ENCODE data around the gene ATP2A1.
"Not testable (repeated sequence)": the region's sequence is repeated elsewhere in the genome, so short reads cannot be mapped to it uniquely, and the experiment has no call there.

ATP2A1 gene

DNA sequence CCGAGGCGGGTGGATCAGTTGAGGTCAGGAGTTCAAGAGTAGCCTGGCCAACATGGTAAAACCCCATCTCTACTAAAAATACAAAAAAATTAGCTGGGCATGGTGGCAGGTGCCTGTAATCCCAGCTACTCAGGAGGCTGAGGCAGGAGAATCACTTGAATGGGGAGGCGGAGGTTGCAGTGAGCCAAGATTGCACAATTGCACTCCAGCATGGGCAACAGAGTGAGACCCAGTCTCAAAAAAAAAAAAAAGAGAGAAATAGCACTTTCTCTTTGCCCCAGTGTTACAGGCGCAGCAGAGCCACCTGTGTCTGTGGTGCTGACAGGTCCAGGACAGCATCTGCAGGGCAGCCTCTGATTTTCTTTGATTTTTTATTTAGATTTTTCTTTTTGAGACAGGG is 3.3 kb downstream of the ATP2A1 start:
- DNase-seq (ENCODE audit: low spot score) = not testable (repeated sequence)

GRCh38 chr16:28882551-28883160 is 4.4 kb downstream of the ATP2A1 start:
- no peak for DNase-seq (ENCODE audit: low spot score)

DNA sequence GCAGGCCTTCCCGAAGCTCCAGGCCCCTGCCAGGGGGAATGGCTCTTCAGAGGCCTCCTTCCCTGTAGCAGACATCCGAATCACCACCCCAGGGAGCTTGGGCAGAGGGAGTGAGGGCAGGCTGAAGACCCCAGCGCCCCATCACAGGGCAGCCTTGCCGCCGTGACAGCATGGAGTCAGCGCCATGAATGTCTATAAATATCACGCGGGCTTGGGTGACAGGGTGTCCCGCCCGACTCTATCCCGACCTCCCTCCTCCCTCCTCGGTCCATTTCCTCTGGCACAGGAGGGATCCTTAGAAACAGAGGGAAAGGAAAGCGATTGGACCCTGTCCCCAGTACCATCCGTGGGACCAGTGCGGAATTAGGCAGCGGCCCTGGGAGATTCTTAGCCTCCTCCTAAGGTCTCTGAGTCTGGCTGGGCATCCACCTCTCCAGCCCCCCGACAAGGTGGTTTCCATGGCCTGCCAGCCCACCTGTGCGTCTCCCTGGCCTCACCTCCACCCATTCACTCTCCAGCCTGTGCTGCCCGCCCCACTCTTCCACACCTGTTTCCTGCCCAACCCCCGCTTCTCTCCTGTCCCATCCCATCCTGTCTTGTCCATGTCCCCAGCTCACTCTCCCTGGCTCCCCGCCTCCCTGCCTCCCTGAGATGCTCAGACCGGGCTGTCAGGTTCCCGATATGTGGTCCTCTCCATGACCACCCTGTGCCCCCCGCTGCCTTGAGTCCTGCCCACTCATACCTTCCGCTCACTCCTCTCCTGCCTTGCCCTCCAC is 5.1 kb downstream of the ATP2A1 start:
- DNase-seq (ENCODE audit: low spot score) = no peak

GRCh38 chr16:28884045-28884444 is 5.8 kb downstream of the ATP2A1 start:
- DNase-seq (ENCODE audit: low spot score) = no peak

- no peak for DNase-seq (ENCODE audit: low spot score)
Observed at GRCh38 chr16:28886945-28887344, 8.7 kb downstream of the ATP2A1 start.

GRCh38 chr16:28890355-28890754 is 12.1 kb downstream of the ATP2A1 start:
- DNase-seq (ENCODE audit: low spot score) = not testable (repeated sequence)

DNA sequence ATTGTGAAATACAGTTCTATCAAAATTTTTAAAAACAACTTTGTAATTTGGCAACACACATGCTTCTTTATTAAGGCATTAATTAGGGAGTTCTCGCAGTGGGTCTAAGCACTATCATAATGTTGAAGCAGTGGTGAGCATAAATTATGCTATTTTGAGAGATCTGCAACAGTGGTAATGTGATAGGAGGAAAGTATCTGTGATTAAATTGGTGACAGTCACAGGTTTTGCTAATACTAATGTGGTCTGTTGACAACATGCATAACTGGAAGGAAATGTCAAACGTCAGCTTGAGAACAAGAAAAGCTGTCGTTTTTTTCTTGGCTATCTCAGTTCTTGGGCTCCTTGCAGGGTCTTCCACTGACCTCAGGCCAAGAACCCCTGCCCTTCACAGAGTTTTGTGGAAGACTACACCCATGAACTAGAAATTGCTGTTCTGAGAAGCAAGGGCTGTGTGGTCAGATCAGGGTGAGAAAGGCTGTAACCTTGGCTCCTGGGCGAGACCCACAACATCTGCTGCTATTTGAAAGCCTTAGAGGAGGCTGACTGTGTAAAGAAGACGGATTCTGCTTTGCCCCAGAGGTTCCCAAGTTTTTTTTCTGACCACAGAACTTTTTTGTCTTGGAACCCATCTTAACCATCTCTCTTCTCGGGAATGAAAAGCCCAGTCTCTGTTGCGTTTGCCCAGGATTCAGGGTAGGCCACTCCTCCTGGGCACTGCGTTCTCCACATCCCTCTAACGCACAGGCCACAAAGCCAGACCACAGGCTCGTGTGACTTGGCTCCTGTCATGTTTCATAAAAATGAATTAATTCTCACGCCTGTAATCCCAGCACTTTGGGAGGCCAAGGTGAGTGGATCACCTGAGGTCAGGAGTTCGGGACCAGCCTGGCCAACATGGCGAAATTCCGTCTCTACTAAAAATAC is 13.9 kb downstream of the ATP2A1 start:
- no peak for DNase-seq (ENCODE audit: low spot score)

DNA sequence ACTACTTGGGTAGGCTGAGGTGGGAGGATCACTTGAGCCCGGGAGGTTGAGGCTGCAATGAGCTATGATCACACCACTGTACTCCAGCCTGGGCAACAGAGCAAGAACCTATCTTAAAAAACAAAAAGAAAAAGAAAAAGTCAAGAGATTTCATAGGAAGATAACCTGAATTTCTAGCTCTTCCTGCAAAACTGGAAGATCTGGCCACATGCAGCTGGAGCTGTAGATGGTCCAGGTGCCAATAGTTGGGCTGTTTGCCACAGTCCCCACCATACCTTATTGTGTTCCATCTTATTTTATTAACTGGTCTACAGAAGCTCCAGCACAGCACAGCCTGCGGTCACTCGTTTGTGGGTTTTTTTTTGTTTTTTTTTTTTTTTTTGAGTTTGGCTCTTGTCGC is 15.0 kb downstream of the ATP2A1 start:
- no peak for DNase-seq (ENCODE audit: low spot score)

- DNase-seq (ENCODE audit: low spot score) = no peak
Observed at GRCh38 chr16:28895609-28896008, 17.3 kb downstream of the ATP2A1 start.

DNA sequence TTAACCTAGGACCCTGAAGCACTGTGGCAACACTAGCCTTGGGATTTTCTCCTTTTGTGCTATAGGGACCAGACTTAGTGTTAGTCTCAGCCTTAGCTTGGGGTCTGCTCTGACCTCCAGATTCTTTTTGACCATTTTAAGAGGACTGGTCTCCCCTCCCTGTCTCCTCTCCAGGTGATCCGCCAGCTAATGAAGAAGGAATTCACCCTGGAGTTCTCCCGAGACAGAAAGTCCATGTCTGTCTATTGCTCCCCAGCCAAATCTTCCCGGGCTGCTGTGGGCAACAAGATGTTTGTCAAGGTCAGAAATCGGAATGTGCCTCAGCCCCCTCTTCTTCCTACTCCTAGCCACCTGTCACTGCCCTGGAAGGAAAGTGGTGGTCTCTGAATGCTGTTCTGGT is 19.5 kb downstream of the ATP2A1 start:
- DNase-seq (ENCODE audit: low spot score) = no peak

DNA sequence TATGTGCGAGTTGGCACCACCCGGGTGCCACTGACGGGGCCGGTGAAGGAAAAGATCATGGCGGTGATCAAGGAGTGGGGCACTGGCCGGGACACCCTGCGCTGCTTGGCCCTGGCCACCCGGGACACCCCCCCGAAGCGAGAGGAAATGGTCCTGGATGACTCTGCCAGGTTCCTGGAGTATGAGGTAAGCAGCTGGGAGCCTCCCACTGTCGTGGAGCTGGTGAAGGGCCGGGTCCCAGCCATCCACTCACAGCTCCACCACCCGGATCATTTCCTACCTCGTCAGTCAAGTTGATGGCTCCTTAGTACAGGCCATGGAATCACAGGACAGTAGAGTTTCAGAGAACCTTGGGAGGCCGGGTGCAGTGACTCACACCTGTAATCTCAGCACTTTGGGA is 20.0 kb downstream of the ATP2A1 start:
- no peak for DNase-seq (ENCODE audit: low spot score)

- no peak for DNase-seq (ENCODE audit: low spot score)
Observed at GRCh38 chr16:28898942-28899341, 20.7 kb downstream of the ATP2A1 start.

GRCh38 chr16:28899882-28900590 is 21.7 kb downstream of the ATP2A1 start:
- DNase-seq (ENCODE audit: low spot score) = no peak

- no peak for DNase-seq (ENCODE audit: low spot score)
Observed at GRCh38 chr16:28900601-28901000, 22.3 kb downstream of the ATP2A1 start.

DNA sequence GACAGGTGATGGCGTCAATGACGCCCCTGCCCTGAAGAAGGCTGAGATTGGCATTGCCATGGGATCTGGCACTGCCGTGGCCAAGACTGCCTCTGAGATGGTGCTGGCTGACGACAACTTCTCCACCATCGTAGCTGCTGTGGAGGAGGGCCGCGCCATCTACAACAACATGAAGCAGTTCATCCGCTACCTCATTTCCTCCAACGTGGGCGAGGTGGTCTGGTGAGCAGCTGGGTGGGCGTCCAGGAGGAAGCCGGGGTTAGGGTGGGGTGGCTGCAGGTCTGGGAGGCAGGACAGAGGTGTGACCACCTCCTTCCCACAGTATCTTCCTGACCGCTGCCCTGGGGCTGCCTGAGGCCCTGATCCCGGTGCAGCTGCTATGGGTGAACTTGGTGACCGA is 23.6 kb downstream of the ATP2A1 start:
- DNase-seq (ENCODE audit: low spot score) = no peak

GRCh38 chr16:28902909-28903308 is 24.6 kb downstream of the ATP2A1 start:
- DNase-seq (ENCODE audit: low spot score) = no peak

- DNase-seq (ENCODE audit: low spot score) = no peak
Observed at GRCh38 chr16:28903344-28904042, 25.2 kb downstream of the ATP2A1 start.

GRCh38 chr16:28904363-28904762 is 26.1 kb downstream of the ATP2A1 start:
- DNase-seq (ENCODE audit: low spot score) = no peak

DNA sequence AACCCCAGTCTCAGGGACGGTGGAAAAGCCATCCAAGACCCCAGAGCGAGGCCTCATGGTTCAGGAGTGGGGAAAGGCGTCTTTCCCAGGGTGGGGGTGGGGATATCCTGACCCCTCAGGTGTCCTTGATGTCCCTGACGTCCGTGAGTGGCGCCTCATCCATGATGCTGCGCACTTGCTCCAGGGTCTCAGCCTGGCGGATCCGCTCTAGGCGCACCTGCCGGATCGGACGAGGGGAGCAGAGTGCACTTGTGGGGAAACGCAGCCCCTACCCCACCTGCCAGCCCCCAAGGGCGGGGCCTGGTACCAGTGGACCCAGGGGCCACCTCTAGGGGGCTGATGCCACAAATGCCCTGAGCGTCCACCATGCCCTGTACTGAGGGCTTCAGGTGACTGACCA is 26.5 kb downstream of the ATP2A1 start:
- DNase-seq (ENCODE audit: low spot score) = no peak

DNA sequence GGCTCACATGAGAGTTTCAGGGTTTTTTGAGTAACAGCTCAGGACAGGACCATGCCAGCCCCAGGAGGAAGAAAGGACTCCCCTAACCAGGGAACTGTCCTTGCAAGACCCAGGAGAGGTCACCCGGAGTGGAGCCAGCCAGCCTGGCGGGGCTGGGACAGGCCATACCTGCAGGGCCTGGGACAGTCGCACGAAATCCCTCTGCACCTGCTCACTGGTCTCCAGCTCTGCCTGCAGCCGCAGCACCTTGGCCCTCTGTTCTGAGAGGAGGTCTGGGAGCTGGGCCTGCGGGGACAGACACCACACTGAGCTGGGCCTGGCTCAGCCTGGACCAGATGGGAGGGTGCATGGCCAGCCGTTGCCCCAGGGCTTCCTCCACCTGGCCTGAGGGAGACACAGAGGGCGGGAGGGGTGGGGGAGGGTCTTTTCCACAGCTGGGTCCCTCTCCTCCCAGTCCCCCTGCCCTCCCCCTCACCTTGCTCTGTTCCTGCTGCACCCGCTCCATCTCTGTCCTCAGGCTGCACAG is 27.0 kb downstream of the ATP2A1 start:
- no peak for DNase-seq (ENCODE audit: low spot score)

GRCh38 chr16:28905800-28906372 is 27.6 kb downstream of the ATP2A1 start:
- peak; percentile 24 for DNase-seq (ENCODE audit: low spot score)
